HEK293 (cell line): ENCODE results near the gene ADGRD1.

Source experiments
- CTCF ChIA-PET: fragments of 350-600 bp; formaldehyde crosslinking; extraction: SDS; loops from one replicate; lab custom pipeline; 2021; ENCODE audit warnings: antibody characterized with exemption; lab: Yijun Ruan, JAX
- POLR2A ChIA-PET: fragments of 300-600 bp; formaldehyde crosslinking; extraction: SDS; loops from one replicate; lab custom pipeline; 2020; ENCODE audit warnings: antibody characterized with exemption, inconsistent platforms; lab: Yijun Ruan, JAX
- H3K27ac ChIP-seq: fragments of 200-500 bp; sonication (Bioruptor generic); 2 replicates; pipeline ENCODE4 v1.5.1; 2014; ENCODE audit warnings: low read depth, low read length, control low read depth, inconsistent platforms; ENCODE audit errors: extremely low read depth
- H3K36me3 ChIP-seq, 2 experiments: fragments of 200-500 bp in 1 of 2; sonication (Bioruptor generic) in 1 of 2; 1 replicate in 1 of 2; 2 replicates in 1 of 2; pipeline ENCODE4 v1.5.1; 2014 to 2017; ENCODE audit warnings: inconsistent platforms in 2 of 2, low read length in 2 of 2; ENCODE audit not compliant: control insufficient read depth in 2 of 2, insufficient read depth in 1 of 2
- H3K4me1 ChIP-seq: fragments of 200-500 bp; sonication (Bioruptor generic); 2 replicates; pipeline ENCODE4 v1.5.1; 2014; ENCODE audit warnings: mild to moderate bottlenecking, low read length, inconsistent platforms; ENCODE audit not compliant: control insufficient read depth, insufficient read depth
- H3K4me3 ChIP-seq: 2 replicates; pipeline ENCODE4 v1.5.1; 2011; ENCODE audit warnings: low read depth, mild to moderate bottlenecking, control low read depth, low read length, moderate library complexity
- H3K9me3 ChIP-seq: fragments of 200-500 bp; sonication (Bioruptor generic); 2 replicates; pipeline ENCODE4 v1.5.1; 2014; ENCODE audit warnings: low read depth, low read length, inconsistent platforms; ENCODE audit not compliant: control insufficient read depth, insufficient read depth
- BCL11B ChIP-seq: fragments of 450-650 bp; formaldehyde crosslinking; IDR thresholded peaks from 2 replicates; pipeline ENCODE4 v1.5.1; 2016; ENCODE audit warnings: low read depth, missing biosample characterization, missing genetic modification characterization
- CTCF ChIP-seq: fragments of 450-650 bp; formaldehyde crosslinking; IDR thresholded peaks from 2 replicates; pipeline ENCODE4 v1.5.1; 2016; ENCODE audit warnings: missing biosample characterization, missing genetic modification characterization
- GLIS1 ChIP-seq: fragments of 450-650 bp; formaldehyde crosslinking; IDR thresholded peaks from 2 replicates; pipeline ENCODE4 v1.5.1; 2016; ENCODE audit warnings: missing biosample characterization, missing genetic modification characterization
- HOXC10 ChIP-seq: sonication (generic); formaldehyde crosslinking; IDR thresholded peaks from 2 replicates; pipeline ENCODE4 v1.8.1; 2023; ENCODE audit warnings: mild to moderate bottlenecking, missing genetic modification reagents
- PRDM1 ChIP-seq: fragments of 450-650 bp; formaldehyde crosslinking; IDR thresholded peaks from 2 replicates; pipeline ENCODE4; 2016; ENCODE audit warnings: missing biosample characterization, missing genetic modification characterization
- PRDM4 ChIP-seq: fragments of 450-650 bp; formaldehyde crosslinking; IDR thresholded peaks from 2 replicates; pipeline ENCODE4 v1.5.1; 2017; ENCODE audit warnings: missing biosample characterization, missing genetic modification characterization
- REST ChIP-seq: fragments of 450-650 bp; formaldehyde crosslinking; IDR thresholded peaks from 2 replicates; pipeline ENCODE4 v1.5.1; 2016; ENCODE audit warnings: missing biosample characterization, missing genetic modification characterization
- WT1 ChIP-seq: fragments of 450-650 bp; formaldehyde crosslinking; IDR thresholded peaks from 2 replicates; pipeline ENCODE4 v1.5.1; 2016; ENCODE audit warnings: missing biosample characterization, missing genetic modification characterization
- ZBTB21 ChIP-seq: fragments of 450-650 bp; formaldehyde crosslinking; IDR thresholded peaks from 2 replicates; pipeline ENCODE4 v1.5.1; 2017; ENCODE audit warnings: missing biosample characterization, missing genetic modification characterization
- ZFP37 ChIP-seq: fragments of 450-650 bp; formaldehyde crosslinking; IDR thresholded peaks from 2 replicates; pipeline ENCODE4 v1.5.1; 2016; ENCODE audit warnings: missing biosample characterization, missing genetic modification characterization
- ZIC2 ChIP-seq: fragments of 450-650 bp; formaldehyde crosslinking; IDR thresholded peaks from 2 replicates; pipeline ENCODE4 v1.5.1; 2016; ENCODE audit warnings: missing biosample characterization, missing genetic modification characterization
- ZNF146 ChIP-seq: fragments of 450-650 bp; formaldehyde crosslinking; IDR thresholded peaks from 2 replicates; pipeline ENCODE4 v1.5.1; 2016; ENCODE audit warnings: missing biosample characterization, missing genetic modification characterization
- ZNF174 ChIP-seq: fragments of 450-650 bp; formaldehyde crosslinking; IDR thresholded peaks from 2 replicates; pipeline ENCODE4 v1.5.0; 2017; ENCODE audit warnings: missing biosample characterization, mild to moderate bottlenecking, missing genetic modification characterization
- ZNF239 ChIP-seq: fragments of 450-650 bp; formaldehyde crosslinking; IDR thresholded peaks from 2 replicates; pipeline ENCODE4 v1.5.1; 2016; ENCODE audit warnings: missing biosample characterization, missing genetic modification characterization
- ZNF274 ChIP-seq, 2 experiments: fragments of 200-500 bp in 1 of 2; fragments of 450-650 bp in 1 of 2; sonication (Bioruptor generic) in 1 of 2; formaldehyde crosslinking in 1 of 2; IDR thresholded peaks; 2 replicates each; pipeline versions ENCODE4 v1.5.1 to v1.6.1; 2014 to 2016; ENCODE audit warnings: borderline replicate concordance in 1 of 2, inconsistent platforms in 1 of 2, low read length in 1 of 2, missing biosample characterization in 1 of 2, missing genetic modification characterization in 1 of 2
- ZNF292 ChIP-seq: fragments of 450-650 bp; formaldehyde crosslinking; IDR thresholded peaks from 2 replicates; pipeline ENCODE4 v1.5.1; 2016; ENCODE audit warnings: low read depth, missing biosample characterization, missing genetic modification characterization, borderline replicate concordance
- ZNF335 ChIP-seq: fragments of 450-650 bp; formaldehyde crosslinking; conservative IDR thresholded peaks from 2 replicates; pipeline ENCODE4 v1.5.1; 2016; ENCODE audit warnings: missing biosample characterization, missing genetic modification characterization
- ZNF391 ChIP-seq: fragments of 450-650 bp; formaldehyde crosslinking; IDR thresholded peaks from 2 replicates; pipeline ENCODE4 v1.5.1; 2016; ENCODE audit warnings: low read depth, missing biosample characterization, missing genetic modification characterization, borderline replicate concordance
- ZNF473 ChIP-seq: fragments of 450-650 bp; formaldehyde crosslinking; IDR thresholded peaks from 2 replicates; pipeline ENCODE4 v1.5.1; 2017; ENCODE audit warnings: missing biosample characterization, missing genetic modification characterization
- ZNF585B ChIP-seq: fragments of 450-650 bp; formaldehyde crosslinking; IDR thresholded peaks from 2 replicates; pipeline ENCODE4 v1.5.1; 2016; ENCODE audit warnings: missing biosample characterization, missing genetic modification characterization
- ZNF596 ChIP-seq: fragments of 450-650 bp; IDR thresholded peaks from 2 replicates; pipeline ENCODE4 v1.5.0; 2018; ENCODE audit warnings: missing biosample characterization, mild to moderate bottlenecking, missing genetic modification characterization, moderate library complexity

The ADGRD1 gene

GRCh38 chr12:131133015-131133905, 179.6 kb downstream of the ADGRD1 start:
- Histone ChIP-seq H3K4me1 (no peaks in the 10 kb centered on the region), H3K9me3 (no peaks in the 10 kb centered on the region), H3K36me3 (no peaks in the 10 kb centered on the region), H3K27ac (no peak overlapping the region)
- CTCF ChIA-PET = interaction anchor here (0.7 to 5.3 kb wide), 17 partner anchors 11 to 574 kb away, joined by 3 to 70 read pairs (median 5); no protein-coding TSS in a partner anchor
- POLR2A ChIA-PET = no interaction called here
- TF ChIP-seq ZNF335 (tag by site-specific recombination) (peak; percentile 29; the same call in 1 of the 2 replicates), ZNF585B (no peak)
- TF ChIP-seq, all 188 proteins: peak for 1
- H3K4me3 ChIP-seq = no peak overlapping the region

GRCh38 chr12:131133994-131134393, 180.3 kb downstream of the ADGRD1 start:
- POLR2A ChIA-PET = no interaction called here
- no peak for TF ChIP-seq BCL11B (tag by site-specific recombination)
- no peak for TF ChIP-seq ZNF174 (tag by site-specific recombination)
- no peak for TF ChIP-seq ZNF274 (IDR thresholded peaks at IDR 0.05; ENCODE audit: low read length)
- TF ChIP-seq ZNF274 (tag by site-specific recombination; IDR thresholded peaks at IDR 0.05; ENCODE audit: borderline replicate concordance) = no peak
- TF ChIP-seq, all 188 proteins: peak for 0
- Histone ChIP-seq H3K36me3 (no peaks in the 10 kb centered on the region), H3K4me3 (no peak overlapping the region), H3K9me3 (no peaks in the 10 kb centered on the region), H3K27ac (no peak overlapping the region), H3K4me1 (no peaks in the 10 kb centered on the region)
- CTCF ChIA-PET = interaction anchor here (1.7 to 5.3 kb wide), 4 partner anchors 10 to 217 kb away, joined by 8 to 70 read pairs (median 25); no protein-coding TSS in a partner anchor

GRCh38 chr12:131134523-131135310, 181.0 kb downstream of the ADGRD1 start:
- CTCF ChIA-PET = interaction anchor here (2.9 to 5.3 kb wide), 3 partner anchors 9 to 217 kb away, joined by 21 to 70 read pairs (median 29); no protein-coding TSS in a partner anchor

More at GRCh38 chr12:131134523-131135310, 181.0 kb downstream of the ADGRD1 start:
- no peaks in the 10 kb centered on the region for H3K4me1 ChIP-seq
- no peak overlapping the region for H3K27ac ChIP-seq
- H3K9me3 ChIP-seq = no peaks in the 10 kb centered on the region
- POLR2A ChIA-PET = no interaction called here
- no peak overlapping the region for H3K4me3 ChIP-seq
- no peaks in the 10 kb centered on the region for H3K36me3 ChIP-seq
- TF ChIP-seq PRDM1 (tag by site-specific recombination) = no peak
- no peak for TF ChIP-seq ZNF292 (tag by site-specific recombination)
- TF ChIP-seq ZNF596 (tag by site-specific recombination) = no peak
- no peak for TF ChIP-seq GLIS1 (tag by site-specific recombination)
- TF ChIP-seq ZFP37 (tag by site-specific recombination) = no peak
- TF ChIP-seq ZIC2 (tag by site-specific recombination) = no peak
- no peak for TF ChIP-seq WT1 (tag by site-specific recombination)
- no peak for TF ChIP-seq ZNF473 (tag by site-specific recombination)
- no peak for TF ChIP-seq ZNF146 (tag by site-specific recombination)
- no peak for TF ChIP-seq PRDM4 (tag by site-specific recombination)
- TF ChIP-seq ZNF239 = no peak
- TF ChIP-seq ZNF174 (tag by site-specific recombination) = no peak
- TF ChIP-seq REST (tag by site-specific recombination) = no peak
- TF ChIP-seq HOXC10 (CRISPR knock-in tag) = no peak
- TF ChIP-seq ZBTB21 = no peak
- TF ChIP-seq CTCF (tag by site-specific recombination) = no peak
- no peak for TF ChIP-seq ZNF391
